Esophagus squamous epithelium (tissue), 5 donors: ENCODE measurements around the gene TRAPPC10. TPM values are rescaled to one million over a fixed set of nuclear protein-coding genes. Genes with fewer than 3 reads are reported as not detected.

Experiments used
- DNase-seq: peaks from one replicate; lab custom pipeline; 2025; lab: John Stamatoyannopoulos, UW
- H3K27ac ChIP-seq, 4 donors: fragments of 200-600 bp; sonication (generic); one replicate each; pipeline ENCODE4 v1.5.1; 2016 to 2019; ENCODE audit warnings: mild to moderate bottlenecking in 1 of 4
- H3K27me3 ChIP-seq, 4 donors: fragments of 200-600 bp; sonication (generic); 1 replicate in 3 of 4; 2 replicates in 1 of 4; pipeline versions ENCODE4 v1.5.1 to v1.6.0; 2017 to 2021; ENCODE audit warnings: antibody characterized with exemption in 1 of 4
- H3K36me3 ChIP-seq, 3 donors: fragments of 200-600 bp; sonication (generic); one replicate each; pipeline ENCODE4 v1.5.1; 2016 to 2019
- H3K4me1 ChIP-seq, 3 donors: fragments of 200-600 bp; sonication (generic); one replicate each; pipeline ENCODE4 v1.5.1; 2017 to 2019
- H3K4me3 ChIP-seq, 4 donors: fragments of 200-600 bp; sonication (generic); 1 replicate in 3 of 4; 2 replicates in 1 of 4; pipeline ENCODE4 v1.5.1; 2016 to 2019; ENCODE audit warnings: mild to moderate bottlenecking in 2 of 4, moderate library complexity in 1 of 4
- H3K9me3 ChIP-seq, 3 donors: fragments of 200-600 bp; sonication (generic); one replicate each; pipeline ENCODE4 v1.5.1; 2016 to 2019
- POLR2A ChIP-seq, 4 donors: fragments of 450-650 bp; IDR thresholded peaks; one replicate each; pipeline ENCODE4 v1.6.1; 2017; ENCODE audit warnings: antibody characterized with exemption in 4 of 4, mild to moderate bottlenecking in 4 of 4, moderate library complexity in 3 of 4
- WGBS, 2 donors: methylation state at CpG; one replicate each; pipeline ENCODE4 v1.1.5; 2018; 5-methylcytosine and 5-hydroxymethylcytosine counted together
- intact Hi-C: fragments of 100-400 bp; cut with DNase I; formaldehyde crosslinking; loops from one replicate; pipeline ENCODE4 v1.15.0; 2022
- total RNA-seq, 4 donors: library from RNA; depleted of rRNA; stranded (reverse); fragments of >200 nt; gene quantifications; one replicate each; pipeline ENCODE4 v1.1.0, GENCODE V29; 2016
- TF ChIP-seq, protein P1 (sequence below), 6 experiments: fragments of 450-650 bp in 4 of 6; fragments of 200-600 bp in 2 of 6; sonication (generic) in 2 of 6; IDR thresholded peaks; one replicate each; pipeline ENCODE4 v1.5.1; 2016 to 2019; ENCODE audit warnings: antibody characterized with exemption in 6 of 6, mild to moderate bottlenecking in 4 of 6, moderate library complexity in 4 of 6
- donor health status: DM: yes; HTN: yes; CAD: no.

TRAPPC10 gene
- total RNA-seq, 4 donors from 2014 or later = 16.8 to 26.6 (median 20.7) TPM

DNA sequence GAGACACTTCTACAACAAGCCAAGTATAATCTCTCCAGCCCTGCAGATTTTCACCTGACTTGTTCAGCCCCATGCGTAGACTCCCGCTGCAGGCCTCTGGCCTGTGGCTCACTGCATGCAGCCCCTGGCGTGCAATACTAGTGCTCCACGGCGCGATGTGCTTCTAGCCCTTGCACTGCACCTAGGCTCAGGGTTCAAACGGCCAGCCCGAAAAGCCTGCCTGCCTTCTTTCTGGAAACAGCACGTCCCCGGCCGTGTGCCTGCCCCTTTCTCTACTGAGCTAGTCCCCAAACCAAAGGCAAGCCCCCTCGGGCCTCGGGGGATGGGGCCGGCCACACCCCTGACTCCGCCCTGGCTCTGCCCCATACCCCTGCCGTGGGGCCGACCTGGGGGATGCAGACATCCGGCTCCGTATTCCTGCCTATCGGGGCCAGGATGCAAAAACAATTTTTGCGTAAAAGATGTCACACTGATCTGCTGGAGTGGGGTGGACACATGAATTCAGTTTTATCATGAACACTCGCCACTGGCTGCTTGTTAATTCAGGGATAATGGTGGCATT lies 26.3 kb upstream of the TRAPPC10 start:
- 43 to 68% methylated on average over 7 to 13 of the region's 22 CpGs for WGBS, 2 donors
- peaks cover 0 to 37% (median 19%) of the 10 kb centered on the region in 3 donors for H3K36me3 ChIP-seq
- H3K4me1 ChIP-seq = peaks cover 4 to 23% (median 6%) of the 10 kb centered on the region in 3 donors
- no peak overlapping the region for H3K4me3 ChIP-seq
- H3K27ac ChIP-seq = no peak overlapping the region
- no peak for TF ChIP-seq POLR2A (IDR thresholded peaks at IDR 0.05)
- TF ChIP-seq, protein P1, sequence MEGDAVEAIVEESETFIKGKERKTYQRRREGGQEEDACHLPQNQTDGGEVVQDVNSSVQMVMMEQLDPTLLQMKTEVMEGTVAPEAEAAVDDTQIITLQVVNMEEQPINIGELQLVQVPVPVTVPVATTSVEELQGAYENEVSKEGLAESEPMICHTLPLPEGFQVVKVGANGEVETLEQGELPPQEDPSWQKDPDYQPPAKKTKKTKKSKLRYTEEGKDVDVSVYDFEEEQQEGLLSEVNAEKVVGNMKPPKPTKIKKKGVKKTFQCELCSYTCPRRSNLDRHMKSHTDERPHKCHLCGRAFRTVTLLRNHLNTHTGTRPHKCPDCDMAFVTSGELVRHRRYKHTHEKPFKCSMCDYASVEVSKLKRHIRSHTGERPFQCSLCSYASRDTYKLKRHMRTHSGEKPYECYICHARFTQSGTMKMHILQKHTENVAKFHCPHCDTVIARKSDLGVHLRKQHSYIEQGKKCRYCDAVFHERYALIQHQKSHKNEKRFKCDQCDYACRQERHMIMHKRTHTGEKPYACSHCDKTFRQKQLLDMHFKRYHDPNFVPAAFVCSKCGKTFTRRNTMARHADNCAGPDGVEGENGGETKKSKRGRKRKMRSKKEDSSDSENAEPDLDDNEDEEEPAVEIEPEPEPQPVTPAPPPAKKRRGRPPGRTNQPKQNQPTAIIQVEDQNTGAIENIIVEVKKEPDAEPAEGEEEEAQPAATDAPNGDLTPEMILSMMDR (IDR thresholded peaks at IDR 0.05) = no peak
- no peaks in the 10 kb centered on the region for H3K27me3 ChIP-seq
- no peak for DNase-seq
- intact Hi-C loops = no loop called here
- H3K9me3 ChIP-seq = no peaks in the 10 kb centered on the region

DNA sequence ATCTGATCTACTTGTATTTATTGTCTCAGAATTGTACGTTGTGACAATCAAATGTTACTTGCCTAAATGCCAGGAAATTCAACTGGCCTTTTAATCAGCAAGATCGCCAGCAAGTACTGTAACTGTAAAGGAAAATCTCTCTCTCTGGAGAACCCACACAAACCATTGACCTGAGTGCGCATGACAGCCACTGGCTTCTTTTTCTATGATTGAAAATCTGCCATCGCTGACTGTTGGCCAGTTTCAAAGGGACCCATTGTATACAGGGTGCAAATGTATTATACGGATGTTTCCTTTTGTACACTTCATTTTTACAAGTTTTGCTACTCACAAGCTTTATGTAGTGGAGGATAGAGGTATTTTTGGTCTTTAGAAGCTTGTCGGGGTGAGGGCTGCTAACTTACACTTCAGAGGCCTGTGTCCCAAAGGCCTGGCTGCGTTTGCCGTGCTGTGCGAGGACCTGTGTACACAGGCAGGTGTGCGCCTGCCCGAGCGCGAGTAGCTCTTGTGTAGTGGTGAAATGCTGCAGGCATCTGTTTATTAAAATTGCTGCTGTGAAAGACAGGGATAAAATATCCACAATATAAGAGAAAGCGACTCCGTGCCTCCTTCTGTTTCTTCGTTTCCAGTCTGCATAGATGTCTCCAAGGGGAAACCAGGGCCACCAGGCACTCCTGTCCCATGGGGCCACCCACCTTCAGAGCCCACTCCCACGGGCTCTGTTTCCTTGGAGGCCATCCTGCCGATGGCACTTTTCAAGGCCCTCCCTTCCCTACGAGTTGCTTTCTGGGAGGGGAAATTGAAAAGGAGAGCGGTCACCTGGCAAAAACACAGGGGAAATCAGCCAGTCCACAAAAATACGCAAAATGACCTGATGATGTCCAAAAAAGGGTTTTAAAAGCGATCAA lies 25.3 kb upstream of the TRAPPC10 start:
- H3K27ac ChIP-seq = no peak overlapping the region
- TF ChIP-seq, protein P1 (IDR thresholded peaks at IDR 0.05) = no peak
- TF ChIP-seq POLR2A (IDR thresholded peaks at IDR 0.05) = no peak
- 45 to 50% methylated on average over 17 to 22 of the region's 22 CpGs for WGBS, 2 donors
- H3K4me3 ChIP-seq = no peak overlapping the region
- intact Hi-C loops = no loop called here
- H3K9me3 ChIP-seq = no peaks in the 10 kb centered on the region
- no peaks in the 10 kb centered on the region for H3K27me3 ChIP-seq
- H3K36me3 ChIP-seq = peaks cover 0 to 27% (median 9%) of the 10 kb centered on the region in 3 donors
- H3K4me1 ChIP-seq = peaks cover 4 to 23% (median 6%) of the 10 kb centered on the region in 3 donors
- DNase-seq = no peak

DNA sequence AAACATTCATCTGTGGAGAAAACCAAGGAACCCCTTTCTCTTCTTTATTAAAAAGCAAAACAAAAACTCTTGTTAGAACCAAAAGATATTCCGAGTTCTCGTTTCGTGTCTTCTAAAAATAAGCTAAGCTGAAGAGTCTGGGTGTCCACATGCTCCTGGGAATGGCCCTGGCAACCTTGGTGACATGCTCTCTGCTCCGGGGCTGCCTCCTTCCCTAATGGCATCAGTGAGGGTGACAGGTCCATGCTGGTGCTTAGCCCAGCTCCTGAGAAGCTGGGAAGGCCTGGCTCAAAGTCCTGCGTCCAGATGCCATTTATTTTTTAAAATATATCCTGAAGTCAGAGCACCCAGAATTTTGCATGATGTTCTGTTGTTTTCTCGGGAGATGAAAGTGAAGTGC lies 24.6 kb upstream of the TRAPPC10 start:
- Histone ChIP-seq H3K27ac (no peak overlapping the region), H3K27me3 (no peaks in the 10 kb centered on the region), H3K36me3 (peaks cover 0 to 20% (median 4%) of the 10 kb centered on the region in 3 donors), H3K4me1 (peaks cover 4 to 23% (median 6%) of the 10 kb centered on the region in 3 donors), H3K9me3 (no peaks in the 10 kb centered on the region), H3K4me3 (no peak overlapping the region)
- intact Hi-C loops = no loop called here
- TF ChIP-seq POLR2A (IDR thresholded peaks at IDR 0.05) = no peak
- TF ChIP-seq, protein P1 (IDR thresholded peaks at IDR 0.05) = no peak
- 58 to 65% methylated on average over 4 to 6 of the region's 6 CpGs for WGBS, 2 donors
- no peak for DNase-seq

GRCh38 chr21:43988016-43988415 lies 24.1 kb upstream of the TRAPPC10 start:
- Histone ChIP-seq H3K4me3 (no peak overlapping the region), H3K4me1 (peaks cover 4 to 23% (median 6%) of the 10 kb centered on the region in 3 donors), H3K27ac (no peak overlapping the region), H3K9me3 (no peaks in the 10 kb centered on the region), H3K36me3 (peaks cover 0 to 15% (median 0%) of the 10 kb centered on the region in 3 donors), H3K27me3 (no peaks in the 10 kb centered on the region)
- WGBS, 2 donors = 69 to 72% methylated on average over 5 of the region's 9 CpGs
- intact Hi-C loops = no loop called here
- DNase-seq = no peak
- TF ChIP-seq, protein P1 (IDR thresholded peaks at IDR 0.05) = no peak
- TF ChIP-seq POLR2A (IDR thresholded peaks at IDR 0.05) = no peak
